Sigmoid colon (tissue), 4 donors: ENCODE data around the gene CFDP1.

Source experiments
- CTCF ChIP-seq, 4 experiments: fragments of 450-650 bp in 3 of 4; fragments of 200-600 bp in 1 of 4; IDR thresholded peaks; one replicate each; pipeline ENCODE4 v1.5.1; 2016 to 2019; ENCODE audit warnings: antibody characterized with exemption in 4 of 4, mild to moderate bottlenecking in 3 of 4, moderate library complexity in 2 of 4
- EP300 ChIP-seq, 4 donors: sonication (generic); formaldehyde crosslinking; IDR thresholded peaks; one replicate each; pipeline ENCODE4 v1.6.1; 2017; ENCODE audit warnings: antibody characterized with exemption in 4 of 4
- POLR2A ChIP-seq, 2 donors: fragments of 450-650 bp; IDR thresholded peaks; one replicate each; pipeline ENCODE4 v1.6.1; 2016; ENCODE audit warnings: antibody characterized with exemption in 2 of 2, mild to moderate bottlenecking in 2 of 2, moderate library complexity in 2 of 2
- POLR2AphosphoS5 ChIP-seq, 4 donors: sonication (generic); formaldehyde crosslinking; IDR thresholded peaks; one replicate each; pipeline ENCODE4 v1.6.1; 2017; ENCODE audit warnings: antibody characterized with exemption in 4 of 4

GRCh38 chr16:75415169-75415905 is 18.0 kb downstream of the CFDP1 start:
- TF ChIP-seq POLR2AphosphoS5 (IDR thresholded peaks at IDR 0.05) (no peak), CTCF (IDR thresholded peaks at IDR 0.05) (no peak), POLR2A (IDR thresholded peaks at IDR 0.05) (no peak), EP300 (IDR thresholded peaks at IDR 0.05) (no peak)
